Measurements from ENCODE around the gene ACAA1. TPM values are rescaled to one million over a fixed set of nuclear protein-coding genes. Genes with fewer than 3 reads are reported as not detected.
"Not testable (repeated sequence)": the region's sequence is repeated elsewhere in the genome, so short reads cannot be mapped to it uniquely, and the experiment has no call there.

The ACAA1 gene
- total RNA-seq, 1 donor from 2014 or later, result 52.6 TPM

- Histone ChIP-seq H3K9me3 (no peaks in the 10 kb centered on the region), H3K27ac (peak overlapping the region; percentile 90 to 97), H3K27me3 (no peaks in the 10 kb centered on the region), H3K4me3 (peak overlapping the region; percentile 87 to 88), H3K36me3 (peaks cover 21 to 32% of the 10 kb centered on the region in 2 donors), H3K4me1 (peaks cover 0 to 28% of the 10 kb centered on the region in 2 donors)
- intact Hi-C loops (cut with DNase I), result loop anchor here (1.0 to 10.0 kb wide), 5 partner anchors 28 to 1143 kb away; partner anchors contain the start of genes ACVR2B, EPM2AIP1, MLH1 and OXSR1
- peak in 1 of 2 donors; percentile 69 for DNase-seq (ENCODE audit: low spot score in 2 of 2)
- no peak for TF ChIP-seq CTCF (IDR thresholded peaks at IDR 0.05)
Measured at GRCh38 chr3:38137615-38138348, 855 bp upstream of the ACAA1 start.

DNA sequence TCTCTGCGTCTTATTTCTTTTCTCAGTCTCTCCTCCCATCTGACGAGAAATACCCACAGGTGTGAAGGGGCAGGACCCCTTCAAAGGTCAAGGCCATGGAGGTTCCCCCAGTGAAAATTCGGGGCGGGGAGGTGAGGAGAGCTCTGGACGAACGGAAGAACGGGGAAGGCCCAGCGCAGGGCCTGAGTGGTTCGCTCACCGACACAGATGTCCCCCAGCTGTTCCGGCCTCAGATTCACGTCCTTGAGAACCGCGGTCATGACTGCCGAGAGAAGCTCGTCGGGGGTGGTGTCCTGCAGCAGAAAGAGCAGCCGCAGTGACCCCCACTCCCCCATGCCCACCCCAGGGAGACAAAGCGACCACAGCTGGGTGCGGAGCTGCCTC, 542 bp downstream of the ACAA1 start:
- peak overlapping the region; percentile 68 to 75 for H3K27ac ChIP-seq
- intact Hi-C loops (cut with DNase I), result loop anchor here (2.0 to 10.0 kb wide), 4 partner anchors 110 to 1142 kb away; partner anchors contain the start of genes ACVR2B, EPM2AIP1, MLH1 and XYLB
- peak in 1 of 2 donors; percentile 67 for DNase-seq (ENCODE audit: low spot score in 2 of 2)
- no peak for TF ChIP-seq CTCF (IDR thresholded peaks at IDR 0.05)
- H3K9me3 ChIP-seq, result no peaks in the 10 kb centered on the region
- H3K27me3 ChIP-seq, result no peaks in the 10 kb centered on the region
- H3K4me1 ChIP-seq, result peaks cover 0 to 28% of the 10 kb centered on the region in 2 donors
- peak overlapping the region; percentile 87 to 98 for H3K4me3 ChIP-seq
- H3K36me3 ChIP-seq, result peaks cover 25 to 38% of the 10 kb centered on the region in 2 donors

GRCh38 chr3:38135621-38136277, 1.2 kb downstream of the ACAA1 start:
- H3K4me3 ChIP-seq, result peak overlapping the region; percentile 87 to 98
- H3K4me1 ChIP-seq, result peaks cover 0 to 28% of the 10 kb centered on the region in 2 donors
- peaks cover 31 to 38% of the 10 kb centered on the region in 2 donors for H3K36me3 ChIP-seq
- H3K27me3 ChIP-seq, H3K9me3 ChIP-seq: not testable (repeated sequence)
- DNase-seq (ENCODE audit: low spot score in 2 of 2), result peak in 1 of 2 donors; percentile 48
- H3K27ac ChIP-seq, result peak overlapping the region in 1 of 2 donors; percentile 68
- intact Hi-C loops (cut with DNase I), result loop anchor here (2.0 to 10.0 kb wide), 4 partner anchors 111 to 1141 kb away; partner anchors contain the start of genes ACVR2B, EPM2AIP1, MLH1 and XYLB

- peak overlapping the region in 1 of 2 donors; percentile 98 for H3K4me3 ChIP-seq
- intact Hi-C loops (cut with DNase I), result loop anchor here (5.0 to 10.0 kb wide), 3 partner anchors 213 to 1140 kb away; partner anchors contain the start of genes ACVR2B, EPM2AIP1, MLH1 and XYLB
- peaks cover 42 to 48% of the 10 kb centered on the region in 2 donors for H3K36me3 ChIP-seq
- DNase-seq (ENCODE audit: low spot score in 2 of 2), result peak in 1 of 2 donors; percentile 43
- H3K27ac ChIP-seq, H3K9me3 ChIP-seq, H3K27me3 ChIP-seq: not testable (repeated sequence)
- H3K4me1 ChIP-seq, result peaks cover 0 to 26% of the 10 kb centered on the region in 2 donors
Measured at GRCh38 chr3:38134517-38135143, 2.3 kb downstream of the ACAA1 start.

DNA sequence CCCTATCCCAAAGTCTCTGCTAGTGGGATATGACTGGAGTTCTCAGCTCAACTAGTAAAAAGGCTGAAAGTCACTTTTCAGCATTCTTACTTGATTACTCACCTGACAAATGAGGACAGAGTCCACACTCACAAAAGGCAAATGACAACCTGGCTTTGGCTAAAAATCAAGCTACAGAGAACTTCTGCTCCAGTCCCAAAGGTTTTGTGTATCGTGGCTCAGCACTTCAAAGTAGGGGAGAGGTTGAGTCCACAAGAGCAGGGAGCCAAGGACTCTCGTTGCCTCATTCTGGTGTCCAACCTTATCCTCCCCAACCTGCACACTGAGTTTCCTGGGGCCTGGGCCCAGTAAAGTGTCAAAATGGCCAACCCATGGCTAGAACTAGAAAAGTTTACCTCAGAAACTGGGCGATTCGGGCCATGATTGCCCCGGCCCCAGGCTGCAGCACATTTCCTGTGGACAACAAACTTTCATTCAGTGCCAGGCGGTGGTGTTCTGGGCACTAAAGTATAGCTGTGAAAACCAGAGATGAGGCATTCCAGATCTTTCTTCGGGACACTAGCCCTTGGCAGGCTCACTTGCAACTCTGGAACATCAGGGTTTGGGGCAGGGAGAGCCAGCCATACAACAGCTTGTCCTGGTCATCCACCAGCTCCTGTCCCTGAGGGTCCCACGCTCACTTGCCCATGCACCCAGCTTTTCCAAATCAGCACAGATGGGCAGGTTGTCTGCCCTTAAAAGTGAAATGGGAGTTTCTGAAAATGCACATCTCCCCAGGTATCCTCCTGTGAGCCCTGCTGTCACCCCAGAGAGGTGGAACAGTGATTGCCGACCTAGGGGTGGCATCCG, 3.1 kb downstream of the ACAA1 start:
- Histone ChIP-seq H3K4me3 (no peak overlapping the region), H3K9me3 (no peaks in the 10 kb centered on the region), H3K27me3 (no peaks in the 10 kb centered on the region), H3K36me3 (peaks cover 50 to 57% of the 10 kb centered on the region in 2 donors), H3K4me1 (peaks cover 0 to 20% of the 10 kb centered on the region in 2 donors), H3K27ac (no peak overlapping the region)
- DNase-seq (ENCODE audit: low spot score in 2 of 2), result peak in 1 of 2 donors; percentile 50
- intact Hi-C loops (cut with DNase I), result loop anchor here (10.0 kb wide), 1 partner anchor 1139 kb away; the partner anchor contains the start of genes EPM2AIP1 and MLH1
- no peak for TF ChIP-seq CTCF (IDR thresholded peaks at IDR 0.05)

DNA sequence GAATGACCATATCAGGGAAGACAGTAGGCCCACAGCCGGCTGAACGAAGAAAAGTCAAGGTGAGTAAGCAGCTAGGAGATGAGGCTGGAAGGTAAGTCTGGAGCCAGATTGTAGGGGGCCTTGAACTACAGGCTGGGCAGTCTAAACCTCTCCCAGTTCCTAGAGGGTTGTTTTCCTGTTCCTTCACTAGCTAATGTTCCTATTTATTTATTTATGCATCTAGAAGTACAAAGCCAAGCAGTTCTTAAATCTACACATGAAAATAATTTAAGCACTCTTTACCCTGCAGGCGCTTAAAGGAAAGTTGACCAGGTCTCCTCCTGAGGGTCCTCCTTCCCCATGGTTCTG, 3.7 kb downstream of the ACAA1 start:
- H3K27me3 ChIP-seq, result no peaks in the 10 kb centered on the region
- TF ChIP-seq CTCF (IDR thresholded peaks at IDR 0.05), result no peak
- H3K9me3 ChIP-seq, result no peaks in the 10 kb centered on the region
- no peak overlapping the region for H3K27ac ChIP-seq
- intact Hi-C loops (cut with DNase I), result loop anchor here (10.0 kb wide), 1 partner anchor 1138 kb away; the partner anchor contains the start of genes EPM2AIP1 and MLH1
- H3K36me3 ChIP-seq, result peaks cover 56 to 63% of the 10 kb centered on the region in 2 donors
- peaks cover 0 to 20% of the 10 kb centered on the region in 2 donors for H3K4me1 ChIP-seq
- peak in 1 of 2 donors; percentile 45 for DNase-seq (ENCODE audit: low spot score in 2 of 2)
- H3K4me3 ChIP-seq, result no peak overlapping the region
